Keratinocyte (primary cell): Measurements from ENCODE around the gene EDEM1. TPM values are rescaled to one million over a fixed set of nuclear protein-coding genes. Genes with fewer than 3 reads are reported as not detected.
"Not testable (repeated sequence)": the region's sequence is repeated elsewhere in the genome, so short reads cannot be mapped to it uniquely, and the experiment has no call there.

Experiments
- DNase-seq: peaks from one replicate; pipeline ENCODE4 v3.0.0-alpha.2; 2011; ENCODE audit warnings: low read depth, missing footprints, low spot score
- FAIRE-seq: peaks from 2 replicates; lab custom pipeline; 2011; peaks lifted over from hg19 to GRCh38; lab: Jason Lieb, UNC
- H2AFZ ChIP-seq: 2 replicates; pipeline ENCODE4 v1.6.0; 2012; ENCODE audit warnings: low read length, control low read depth, inconsistent platforms; ENCODE audit not compliant: control insufficient read depth
- H3K27ac ChIP-seq: 2 replicates; pipeline ENCODE4 v1.5.1; 2011; ENCODE audit warnings: low read length; ENCODE audit not compliant: control insufficient read depth, insufficient read depth
- H3K27me3 ChIP-seq: 3 replicates; pipeline ENCODE4 v1.6.0; 2011; ENCODE audit warnings: low read length; ENCODE audit not compliant: control insufficient read depth, insufficient read depth; ENCODE audit errors: extremely low read depth
- H3K36me3 ChIP-seq, 2 experiments: 2 replicates in 1 of 2; 3 replicates in 1 of 2; pipeline ENCODE4 v1.5.1; 2011; ENCODE audit warnings: low read length in 2 of 2, mild to moderate bottlenecking in 1 of 2; ENCODE audit not compliant: control insufficient read depth in 2 of 2, insufficient read depth in 2 of 2; ENCODE audit errors: extremely low read depth in 1 of 2
- H3K4me1 ChIP-seq: 3 replicates; pipeline ENCODE4 v1.5.1; 2011; ENCODE audit warnings: low read length; ENCODE audit not compliant: control insufficient read depth, insufficient read depth; ENCODE audit errors: extremely low read depth
- H3K4me2 ChIP-seq: 3 replicates; pipeline ENCODE4 v1.6.0; 2011; ENCODE audit warnings: low read depth, low read length; ENCODE audit not compliant: control insufficient read depth, insufficient read depth; ENCODE audit errors: extremely low read depth
- H3K4me3 ChIP-seq, 3 experiments: fragments of 200-600 bp in 1 of 3; sonication (generic) in 1 of 3; 2 replicates in 2 of 3; 3 replicates in 1 of 3; pipeline ENCODE4 v1.5.1; 2011 to 2016; ENCODE audit warnings: low read length in 3 of 3, mild to moderate bottlenecking in 3 of 3, control low read depth in 2 of 3, inconsistent platforms in 1 of 3, low read depth in 1 of 3, mixed read lengths in 1 of 3, mixed run types in 1 of 3, moderate library complexity in 1 of 3; ENCODE audit not compliant: control insufficient read depth in 2 of 3, insufficient read depth in 2 of 3; ENCODE audit errors: extremely low read depth in 1 of 3
- H3K79me2 ChIP-seq: 2 replicates; pipeline ENCODE4 v1.6.0; 2012; ENCODE audit warnings: low read length; ENCODE audit not compliant: control insufficient read depth, insufficient read depth
- H3K9ac ChIP-seq: 3 replicates; pipeline ENCODE4 v1.6.0; 2011; ENCODE audit warnings: low read length; ENCODE audit not compliant: control insufficient read depth, insufficient read depth; ENCODE audit errors: extremely low read depth
- H3K9me1 ChIP-seq: 3 replicates; pipeline ENCODE4 v1.6.0; 2011; ENCODE audit warnings: low read length; ENCODE audit not compliant: control insufficient read depth, insufficient read depth; ENCODE audit errors: extremely low read depth
- H3K9me3 ChIP-seq: 2 replicates; pipeline ENCODE4 v1.5.1; 2012; ENCODE audit warnings: low read depth, low read length; ENCODE audit not compliant: control insufficient read depth
- H4K20me1 ChIP-seq: 3 replicates; pipeline ENCODE4 v1.6.0; 2011; ENCODE audit warnings: low read length; ENCODE audit not compliant: control insufficient read depth, insufficient read depth; ENCODE audit errors: extremely low read depth
- CTCF ChIP-seq, 3 experiments: IDR thresholded peaks in 1 of 3; conservative IDR thresholded peaks in 1 of 3; optimal IDR thresholded peaks in 1 of 3; 2 replicates in 2 of 3; 3 replicates in 1 of 3; pipeline versions ENCODE3 to v1.5.1; 2011; ENCODE audit warnings: low read length in 3 of 3, mild to moderate bottlenecking in 3 of 3, moderate library complexity in 2 of 3, control low read depth in 1 of 3, inconsistent platforms in 1 of 3; ENCODE audit not compliant: insufficient read depth in 2 of 3; ENCODE audit errors: extremely low read depth in 1 of 3
- EZH2 ChIP-seq: IDR thresholded peaks from one replicate; pipeline ENCODE4 v1.6.1; 2012; ENCODE audit warnings: inconsistent platforms, mild to moderate bottlenecking, low read length, moderate library complexity
- dilution Hi-C: fragments of 300-500 bp; cut with MboI; formaldehyde crosslinking; loops from one replicate; pipeline ENCODE4 v1.7.0; 2020; ENCODE audit warnings: low sequenced_read_pairs; ENCODE audit not compliant: extremely low pct_ligation_motif_present
- polyA plus RNA-seq, 5 experiments: library from polyadenylated mRNA; depleted of rRNA in 3 of 5; stranded (reverse) in 3 of 5; stranded (forward) in 1 of 5; unstranded in 1 of 5; fragments of >200 nt; gene quantifications; 1 replicate in 1 of 5; 2 replicates in 3 of 5; 3 replicates in 1 of 5; pipeline versions ENCODE4 v1.2.1 to v1.2.3, GENCODE V29; 2011 to 2012; ENCODE audit warnings: missing spikeins in 2 of 5, low read depth in 1 of 5, low replicate concordance in 1 of 5

EDEM1 gene
- polyA plus RNA-seq, 1 donor (not counting 4 experiments of a cell fraction or from before 2014, with no cell fraction given): 65.2 TPM

GRCh38 chr3:5240740-5241139 lies 53.2 kb downstream of the EDEM1 start:
- Histone ChIP-seq H3K27ac (no peak overlapping the region), H4K20me1 (no peaks in the 10 kb centered on the region), H3K4me1 (no peaks in the 10 kb centered on the region), H2AFZ (no peak overlapping the region), H3K9me1 (no peaks in the 10 kb centered on the region), H3K4me3 (no peak overlapping the region), H3K36me3 (no peaks in the 10 kb centered on the region), H3K9ac (no peak overlapping the region), H3K27me3 (no peaks in the 10 kb centered on the region), H3K4me2 (no peak overlapping the region), H3K9me3 (no peaks in the 10 kb centered on the region), H3K79me2 (no peaks in the 10 kb centered on the region)
- no peak for DNase-seq
- no peak for FAIRE-seq
- dilution Hi-C loops: no loop called here
- no peak for TF ChIP-seq EZH2
- no peak for TF ChIP-seq CTCF (optimal IDR thresholded peaks at IDR 0.05 in 1 of 3, IDR thresholded peaks at IDR 0.05 in 1 of 3, conservative IDR thresholded peaks at IDR 0.05 in 1 of 3; ENCODE audit: extremely low read depth in 1 of 3, insufficient read depth in 2 of 3, low read length in 3 of 3)

DNA sequence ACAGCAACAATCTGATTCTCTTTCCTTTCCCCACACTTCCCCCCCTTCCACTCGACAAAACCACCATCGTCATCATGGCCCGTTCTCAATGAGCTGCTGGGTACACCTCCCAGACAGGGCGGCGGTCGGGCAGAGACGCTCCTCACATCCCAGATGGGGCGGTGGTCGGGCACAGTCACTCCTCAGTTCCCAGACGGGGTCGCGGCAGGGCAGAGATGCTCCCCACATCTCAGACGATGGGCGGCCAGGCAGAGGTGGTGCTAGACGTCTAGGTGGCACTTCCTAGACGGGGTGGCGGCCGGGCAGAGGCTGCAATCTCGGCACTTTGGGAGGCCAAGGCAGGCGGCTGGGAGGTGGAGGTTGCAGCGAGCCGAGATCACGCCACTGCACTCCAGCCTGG lies 55.3 kb downstream of the EDEM1 start:
- FAIRE-seq, dilution Hi-C loops, H4K20me1 ChIP-seq, DNase-seq, H3K9ac ChIP-seq, H3K9me3 ChIP-seq, H3K4me3 ChIP-seq, H3K4me2 ChIP-seq, H3K27ac ChIP-seq, H3K36me3 ChIP-seq, H3K4me1 ChIP-seq, H2AFZ ChIP-seq, H3K79me2 ChIP-seq, H3K9me1 ChIP-seq, H3K27me3 ChIP-seq: not testable (repeated sequence)

- no peak for DNase-seq
- dilution Hi-C loops: no loop called here
- H2AFZ ChIP-seq: no peak overlapping the region
- FAIRE-seq: no peak
- H3K4me3 ChIP-seq: no peak overlapping the region
- H3K36me3 ChIP-seq: no peaks in the 10 kb centered on the region
- no peak overlapping the region for H3K27ac ChIP-seq
- no peaks in the 10 kb centered on the region for H3K27me3 ChIP-seq
- H4K20me1 ChIP-seq: no peaks in the 10 kb centered on the region
- H3K79me2 ChIP-seq: no peaks in the 10 kb centered on the region
- no peaks in the 10 kb centered on the region for H3K9me1 ChIP-seq
- no peak overlapping the region for H3K9ac ChIP-seq
- no peaks in the 10 kb centered on the region for H3K9me3 ChIP-seq
- no peak overlapping the region for H3K4me2 ChIP-seq
- TF ChIP-seq CTCF (optimal IDR thresholded peaks at IDR 0.05 in 1 of 3, IDR thresholded peaks at IDR 0.05 in 1 of 3, conservative IDR thresholded peaks at IDR 0.05 in 1 of 3; ENCODE audit: extremely low read depth in 1 of 3, insufficient read depth in 2 of 3, low read length in 3 of 3) (no peak), EZH2 (no peak)
- H3K4me1 ChIP-seq: no peaks in the 10 kb centered on the region
Measured at GRCh38 chr3:5245927-5246326, 58.4 kb downstream of the EDEM1 start.
